HepG2 (cell line): Measurements from ENCODE around the gene SIX4. TPM values are rescaled to one million over a fixed set of nuclear protein-coding genes. Genes with fewer than 3 reads are reported as not detected.

Experiments
- ATRX ChIP-seq: sonication (generic); formaldehyde crosslinking; IDR thresholded peaks from 2 replicates; pipeline ENCODE4 v1.4.0; 2020; ENCODE audit warnings: missing genetic modification reagents, borderline replicate concordance
- HDAC6 ChIP-seq: fragments of 200-600 bp; sonication (generic); IDR thresholded peaks from 2 replicates; pipeline ENCODE4 v1.7.0; 2017; ENCODE audit warnings: mild to moderate bottlenecking, antibody characterized with exemption, low read length, low read depth
- PAXIP1 ChIP-seq: sonication (generic); formaldehyde crosslinking; conservative IDR thresholded peaks from 2 replicates; pipeline ENCODE4 v1.4.0; 2020; ENCODE audit warnings: mild to moderate bottlenecking, missing genetic modification reagents, moderate library complexity
- RFX5 ChIP-seq: IDR thresholded peaks from 2 replicates; pipeline ENCODE4 v1.6.1; 2011; ENCODE audit warnings: low read depth, low read length, improper control_type of control experiment
- SP2 ChIP-seq: sonication (generic); formaldehyde crosslinking; IDR thresholded peaks from 2 replicates; pipeline ENCODE4 v1.5.1; 2020; ENCODE audit warnings: mild to moderate bottlenecking, missing genetic modification reagents
- TRIM22 ChIP-seq: fragments of 450-650 bp; IDR thresholded peaks from 2 replicates; pipeline ENCODE4 v1.6.1; 2017
- UBTF ChIP-seq: sonication (generic); formaldehyde crosslinking; IDR thresholded peaks from 2 replicates; pipeline ENCODE4 v1.4.0; 2020; ENCODE audit warnings: mild to moderate bottlenecking, missing genetic modification reagents
- ZMAT3 ChIP-seq: sonication (generic); formaldehyde crosslinking; conservative IDR thresholded peaks from 2 replicates; pipeline ENCODE4 v1.7.0; 2021; ENCODE audit warnings: missing genetic modification reagents
- ZNF180 ChIP-seq: sonication (generic); formaldehyde crosslinking; IDR thresholded peaks from 2 replicates; pipeline ENCODE4 v1.4.0; 2020; ENCODE audit warnings: low read depth, missing genetic modification reagents, borderline replicate concordance
- ZNF354B ChIP-seq: sonication (generic); formaldehyde crosslinking; IDR thresholded peaks from 2 replicates; pipeline ENCODE4 v1.8.0; 2022; ENCODE audit warnings: mild to moderate bottlenecking, missing genetic modification reagents
- ZNF7 ChIP-seq: IDR thresholded peaks from 2 replicates; pipeline ENCODE4 v1.6.1; 2016; ENCODE audit warnings: missing biosample characterization, missing genetic modification reagents
- ZNF850 ChIP-seq: sonication (generic); formaldehyde crosslinking; conservative IDR thresholded peaks from 2 replicates; pipeline ENCODE4 v1.9.0; 2021; ENCODE audit warnings: mild to moderate bottlenecking, missing genetic modification reagents
- ZSCAN22 ChIP-seq: sonication (generic); formaldehyde crosslinking; IDR thresholded peaks from 2 replicates; pipeline ENCODE4 v1.4.0; 2020; ENCODE audit warnings: mild to moderate bottlenecking, missing genetic modification reagents
- polyA plus RNA-seq, 8 experiments: library from polyadenylated mRNA; depleted of rRNA in 3 of 8; stranded (reverse) in 7 of 8; unstranded in 1 of 8; fragments of >200 nt; fragmentation: Illumina TruSeq in 4 of 8; extraction: Trizol in 4 of 8; gene quantifications; 2 replicates each; pipeline versions ENCODE4 v1.2.1 to v1.2.3, GENCODE V29; 2011 to 2016; ENCODE audit warnings: low read depth in 4 of 8, missing spikeins in 1 of 8, mixed read lengths in 1 of 8; ENCODE audit not compliant: insufficient read depth in 1 of 8
- total RNA-seq, 5 experiments: library from RNA; depleted of rRNA; stranded (reverse); fragments of >200 nt; fragmentation: Illumina TruSeq; extraction: Trizol; gene quantifications; 2 replicates each; pipeline ENCODE4 v1.2.3, GENCODE V29; 2016; ENCODE audit warnings: low read depth in 1 of 5
- TF ChIP-seq, protein P1 (sequence below): fragments of 450-650 bp; IDR thresholded peaks from 2 replicates; pipeline ENCODE4 v1.6.1; 2017; ENCODE audit warnings: mild to moderate bottlenecking
- TF ChIP-seq, protein P2 (sequence below): sonication (generic); formaldehyde crosslinking; IDR thresholded peaks from 2 replicates; pipeline ENCODE4 v1.5.1; 2020; ENCODE audit warnings: mild to moderate bottlenecking, missing genetic modification reagents, moderate library complexity
- TF ChIP-seq, protein P3 (sequence below), 2 experiments: fragments of 450-650 bp in 1 of 2; sonication (generic) in 1 of 2; formaldehyde crosslinking; IDR thresholded peaks; 2 replicates each; pipeline versions ENCODE4 v1.5.0 to v1.8.0; 2020 to 2022; ENCODE audit warnings: mild to moderate bottlenecking in 1 of 2, missing genetic modification reagents in 1 of 2

SIX4 gene
- total and polyA plus RNA-seq, 2 of the 13 experiments (the other 11 are each of a cell fraction or from before 2014, with no cell fraction given), result 5.0 to 6.0 TPM

- TF ChIP-seq ATRX (no peak), ZMAT3 (peak; percentile 90), ZNF850 (no peak; the same call in 1 of the 2 replicates), ZNF354B (CRISPR knock-in tag) (no peak), ZSCAN22 (CRISPR knock-in tag) (0 out of 2 replicates have a peak, but pooled peaks have one; percentile 39), ZNF7 (CRISPR knock-in tag) (no peak), PAXIP1 (CRISPR knock-in tag) (peak; percentile 47), TRIM22 (no peak), UBTF (CRISPR knock-in tag) (peak; percentile 89), HDAC6 (no peak), RFX5 (no peak), SP2 (peak; percentile 28; the same call in 1 of the 2 replicates), ZNF180 (CRISPR knock-in tag) (no peak)
- TF ChIP-seq, protein P1, sequence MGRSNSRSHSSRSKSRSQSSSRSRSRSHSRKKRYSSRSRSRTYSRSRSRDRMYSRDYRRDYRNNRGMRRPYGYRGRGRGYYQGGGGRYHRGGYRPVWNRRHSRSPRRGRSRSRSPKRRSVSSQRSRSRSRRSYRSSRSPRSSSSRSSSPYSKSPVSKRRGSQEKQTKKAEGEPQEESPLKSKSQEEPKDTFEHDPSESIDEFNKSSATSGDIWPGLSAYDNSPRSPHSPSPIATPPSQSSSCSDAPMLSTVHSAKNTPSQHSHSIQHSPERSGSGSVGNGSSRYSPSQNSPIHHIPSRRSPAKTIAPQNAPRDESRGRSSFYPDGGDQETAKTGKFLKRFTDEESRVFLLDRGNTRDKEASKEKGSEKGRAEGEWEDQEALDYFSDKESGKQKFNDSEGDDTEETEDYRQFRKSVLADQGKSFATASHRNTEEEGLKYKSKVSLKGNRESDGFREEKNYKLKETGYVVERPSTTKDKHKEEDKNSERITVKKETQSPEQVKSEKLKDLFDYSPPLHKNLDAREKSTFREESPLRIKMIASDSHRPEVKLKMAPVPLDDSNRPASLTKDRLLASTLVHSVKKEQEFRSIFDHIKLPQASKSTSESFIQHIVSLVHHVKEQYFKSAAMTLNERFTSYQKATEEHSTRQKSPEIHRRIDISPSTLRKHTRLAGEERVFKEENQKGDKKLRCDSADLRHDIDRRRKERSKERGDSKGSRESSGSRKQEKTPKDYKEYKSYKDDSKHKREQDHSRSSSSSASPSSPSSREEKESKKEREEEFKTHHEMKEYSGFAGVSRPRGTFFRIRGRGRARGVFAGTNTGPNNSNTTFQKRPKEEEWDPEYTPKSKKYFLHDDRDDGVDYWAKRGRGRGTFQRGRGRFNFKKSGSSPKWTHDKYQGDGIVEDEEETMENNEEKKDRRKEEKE, result no peak
- TF ChIP-seq, protein P2, sequence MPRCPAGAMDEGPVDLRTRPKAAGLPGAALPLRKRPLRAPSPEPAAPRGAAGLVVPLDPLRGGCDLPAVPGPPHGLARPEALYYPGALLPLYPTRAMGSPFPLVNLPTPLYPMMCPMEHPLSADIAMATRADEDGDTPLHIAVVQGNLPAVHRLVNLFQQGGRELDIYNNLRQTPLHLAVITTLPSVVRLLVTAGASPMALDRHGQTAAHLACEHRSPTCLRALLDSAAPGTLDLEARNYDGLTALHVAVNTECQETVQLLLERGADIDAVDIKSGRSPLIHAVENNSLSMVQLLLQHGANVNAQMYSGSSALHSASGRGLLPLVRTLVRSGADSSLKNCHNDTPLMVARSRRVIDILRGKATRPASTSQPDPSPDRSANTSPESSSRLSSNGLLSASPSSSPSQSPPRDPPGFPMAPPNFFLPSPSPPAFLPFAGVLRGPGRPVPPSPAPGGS (CRISPR knock-in tag), result peak; percentile 89
- TF ChIP-seq, protein P3, sequence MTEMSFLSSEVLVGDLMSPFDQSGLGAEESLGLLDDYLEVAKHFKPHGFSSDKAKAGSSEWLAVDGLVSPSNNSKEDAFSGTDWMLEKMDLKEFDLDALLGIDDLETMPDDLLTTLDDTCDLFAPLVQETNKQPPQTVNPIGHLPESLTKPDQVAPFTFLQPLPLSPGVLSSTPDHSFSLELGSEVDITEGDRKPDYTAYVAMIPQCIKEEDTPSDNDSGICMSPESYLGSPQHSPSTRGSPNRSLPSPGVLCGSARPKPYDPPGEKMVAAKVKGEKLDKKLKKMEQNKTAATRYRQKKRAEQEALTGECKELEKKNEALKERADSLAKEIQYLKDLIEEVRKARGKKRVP (CRISPR knock-in tag; IDR thresholded peaks at IDR 0.05), result peak in 1 of 2 experiments; percentile 37; a peak in 1 of 4 replicates
Observed at GRCh38 chr14:60734465-60735242, 10.5 kb upstream of the SIX4 start, which contains the start of gene MNAT1 (continued).
